HepG2 (cell line): ENCODE data around the gene CD300LF. TPM values are rescaled to one million over a fixed set of nuclear protein-coding genes. Genes with fewer than 3 reads are reported as not detected.

Source experiments
- ARNT2 ChIP-seq: sonication (generic); formaldehyde crosslinking; IDR thresholded peaks from 2 replicates; pipeline ENCODE4 v1.8.0; 2022; ENCODE audit warnings: mild to moderate bottlenecking, low read depth, missing genetic modification reagents, moderate library complexity
- CBX1 ChIP-seq: IDR thresholded peaks from one replicate; pipeline ENCODE4 v1.6.1; 2016; ENCODE audit warnings: antibody characterized with exemption, low read depth
- DMAP1 ChIP-seq: IDR thresholded peaks from 2 replicates; pipeline ENCODE4 v1.6.1; 2016
- GTF2F1 ChIP-seq: fragments of 150-350 bp; IDR thresholded peaks from 2 replicates; pipeline ENCODE4 v1.6.1; 2014; ENCODE audit warnings: low read length
- HNRNPUL1 ChIP-seq: fragments of 200-400 bp; formaldehyde crosslinking; IDR thresholded peaks from 2 replicates; pipeline ENCODE4 v1.6.1; 2017; ENCODE audit warnings: low read depth, mild to moderate bottlenecking, low read length, moderate library complexity
- IKZF1 ChIP-seq: fragments of 450-650 bp; IDR thresholded peaks from 2 replicates; pipeline ENCODE4 v1.7.1; 2016
- KLF16 ChIP-seq, 2 experiments: sonication (generic) in 1 of 2; formaldehyde crosslinking in 1 of 2; IDR thresholded peaks; 2 replicates each; pipeline versions ENCODE4 v1.6.1 to v1.8.0; 2016 to 2023; ENCODE audit warnings: missing genetic modification reagents in 2 of 2, missing compliant biosample characterization in 1 of 2
- NFIB ChIP-seq: sonication (generic); formaldehyde crosslinking; IDR thresholded peaks from 2 replicates; pipeline ENCODE4 v1.9.0; 2021; ENCODE audit warnings: missing genetic modification reagents, mild to moderate bottlenecking, borderline replicate concordance
- NFYC ChIP-seq: IDR thresholded peaks from 2 replicates; pipeline ENCODE4 v1.6.1; 2016; ENCODE audit warnings: missing genetic modification reagents, missing compliant biosample characterization
- SAFB2 ChIP-seq: sonication (generic); formaldehyde crosslinking; IDR thresholded peaks from 2 replicates; pipeline ENCODE4 v1.5.1; 2020; ENCODE audit warnings: missing genetic modification reagents, low read depth, mild to moderate bottlenecking, borderline replicate concordance
- SIX1 ChIP-seq: sonication (generic); formaldehyde crosslinking; IDR thresholded peaks from 2 replicates; pipeline ENCODE4 v1.4.0; 2020; ENCODE audit warnings: missing genetic modification reagents, borderline replicate concordance
- TCF7L2 ChIP-seq: IDR thresholded peaks from 2 replicates; pipeline ENCODE4 v1.6.1; 2011; ENCODE audit warnings: mild to moderate bottlenecking, low read depth, low read length, moderate library complexity
- ZC3H13 ChIP-seq: sonication (generic); formaldehyde crosslinking; IDR thresholded peaks from 2 replicates; pipeline ENCODE4 v1.8.1; 2023; ENCODE audit warnings: mild to moderate bottlenecking, missing genetic modification reagents, moderate library complexity
- ZFP36L1 ChIP-seq: sonication (generic); formaldehyde crosslinking; IDR thresholded peaks from 2 replicates; pipeline ENCODE4 v1.8.0; 2022; ENCODE audit warnings: mild to moderate bottlenecking, missing genetic modification reagents, moderate library complexity
- ZNF562 ChIP-seq: sonication (generic); formaldehyde crosslinking; IDR thresholded peaks from 2 replicates; pipeline ENCODE4 v1.8.0; 2022; ENCODE audit warnings: missing genetic modification reagents, borderline replicate concordance
- ZNF629 ChIP-seq: sonication (generic); formaldehyde crosslinking; conservative IDR thresholded peaks from 2 replicates; pipeline ENCODE4 v1.5.0; 2020; ENCODE audit warnings: missing genetic modification reagents
- ZNF670 ChIP-seq: sonication (generic); formaldehyde crosslinking; IDR thresholded peaks from 2 replicates; pipeline ENCODE4 v1.8.0; 2022; ENCODE audit warnings: mild to moderate bottlenecking, missing genetic modification reagents, borderline replicate concordance
- ZNF766 ChIP-seq: sonication (generic); formaldehyde crosslinking; IDR thresholded peaks from 2 replicates; pipeline ENCODE4 v1.5.0; 2020; ENCODE audit warnings: missing genetic modification reagents, borderline replicate concordance
- ZNF775 ChIP-seq: sonication (generic); formaldehyde crosslinking; IDR thresholded peaks from 2 replicates; pipeline ENCODE4 v1.4.0; 2020; ENCODE audit warnings: missing genetic modification reagents, mild to moderate bottlenecking, moderate library complexity, borderline replicate concordance
- polyA plus RNA-seq, 8 experiments: library from polyadenylated mRNA; depleted of rRNA in 3 of 8; stranded (reverse) in 7 of 8; unstranded in 1 of 8; fragments of >200 nt; fragmentation: Illumina TruSeq in 4 of 8; extraction: Trizol in 4 of 8; gene quantifications; 2 replicates each; pipeline versions ENCODE4 v1.2.1 to v1.2.3, GENCODE V29; 2011 to 2016; ENCODE audit warnings: low read depth in 4 of 8, missing spikeins in 1 of 8, mixed read lengths in 1 of 8; ENCODE audit not compliant: insufficient read depth in 1 of 8
- total RNA-seq, 5 experiments: library from RNA; depleted of rRNA; stranded (reverse); fragments of >200 nt; fragmentation: Illumina TruSeq; extraction: Trizol; gene quantifications; 2 replicates each; pipeline ENCODE4 v1.2.3, GENCODE V29; 2016; ENCODE audit warnings: low read depth in 1 of 5
- TF ChIP-seq, protein P1 (sequence below): sonication (generic); formaldehyde crosslinking; IDR thresholded peaks from 2 replicates; pipeline ENCODE4 v1.5.1; 2020; ENCODE audit warnings: mild to moderate bottlenecking, missing genetic modification reagents, borderline replicate concordance
- TF ChIP-seq, protein P2 (sequence below): sonication (generic); formaldehyde crosslinking; IDR thresholded peaks from 2 replicates; pipeline ENCODE4 v1.5.0; 2020; ENCODE audit warnings: mild to moderate bottlenecking, missing genetic modification reagents, borderline replicate concordance
- TF ChIP-seq, protein P3 (sequence below): sonication (generic); formaldehyde crosslinking; IDR thresholded peaks from 2 replicates; pipeline ENCODE4 v1.8.0; 2022; ENCODE audit warnings: missing genetic modification reagents, low read depth, mild to moderate bottlenecking, borderline replicate concordance
- TF ChIP-seq, protein P4 (sequence below): sonication (generic); formaldehyde crosslinking; IDR thresholded peaks from 2 replicates; pipeline ENCODE4; 2020; ENCODE audit warnings: missing genetic modification reagents, mild to moderate bottlenecking, borderline replicate concordance

Gene CD300LF
- total and polyA plus RNA-seq, 2 of the 13 experiments (the other 11 are each of a cell fraction or from before 2014, with no cell fraction given), result not detected

DNA sequence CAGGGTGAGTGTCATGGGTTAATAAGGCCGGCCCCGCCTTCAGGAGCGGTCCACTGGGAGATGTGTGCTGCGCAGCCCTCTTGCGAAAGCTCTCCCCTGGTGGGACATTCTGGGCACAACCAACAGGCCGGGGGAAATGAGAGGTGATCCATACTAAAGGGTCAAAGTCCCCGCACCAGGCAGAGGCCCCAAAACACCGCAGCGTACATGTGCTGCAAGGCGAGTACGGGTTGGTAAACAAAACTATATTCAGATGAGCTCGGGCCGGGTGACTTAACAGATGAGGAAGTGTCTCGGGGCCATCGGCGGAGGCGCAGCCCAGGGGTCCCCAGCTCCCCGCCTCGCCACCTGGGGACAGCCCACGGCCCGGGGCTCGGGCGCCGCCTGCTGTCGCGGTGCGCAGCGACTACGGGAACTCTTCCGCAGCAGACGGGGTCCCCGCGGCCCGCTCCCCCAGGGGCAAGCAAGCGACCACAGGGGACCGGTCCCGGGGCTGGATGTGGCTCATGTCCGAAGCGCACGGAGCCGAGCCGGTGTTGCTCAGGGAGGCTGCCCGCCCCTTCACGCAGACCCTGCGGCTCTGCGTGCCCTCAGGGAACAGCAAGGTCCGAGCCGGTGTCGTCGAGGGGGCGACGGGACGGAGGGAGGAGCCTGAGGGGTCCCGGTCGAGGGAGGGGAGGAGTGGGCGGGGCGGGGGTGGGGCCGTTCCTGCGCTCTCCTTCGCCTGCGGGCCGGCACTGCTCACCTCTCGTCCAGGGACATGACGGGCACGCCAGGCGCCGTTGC lies 24.0 kb upstream of the CD300LF start, which contains the start of gene RAB37 (continued):
- TF ChIP-seq, protein P1, sequence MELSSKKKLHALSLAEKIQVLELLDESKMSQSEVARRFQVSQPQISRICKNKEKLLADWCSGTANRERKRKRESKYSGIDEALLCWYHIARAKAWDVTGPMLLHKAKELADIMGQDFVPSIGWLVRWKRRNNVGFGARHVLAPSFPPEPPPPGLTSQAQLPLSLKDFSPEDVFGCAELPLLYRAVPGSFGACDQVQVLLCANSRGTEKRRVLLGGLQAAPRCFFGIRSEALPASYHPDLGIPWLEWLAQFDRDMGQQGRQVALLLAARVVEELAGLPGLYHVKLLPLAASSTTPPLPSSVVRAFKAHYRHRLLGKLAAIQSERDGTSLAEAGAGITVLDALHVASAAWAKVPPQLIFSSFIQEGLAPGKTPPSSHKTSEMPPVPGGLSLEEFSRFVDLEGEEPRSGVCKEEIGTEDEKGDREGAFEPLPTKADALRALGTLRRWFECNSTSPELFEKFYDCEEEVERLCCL (CRISPR knock-in tag), result no peak
- TF ChIP-seq, protein P2, sequence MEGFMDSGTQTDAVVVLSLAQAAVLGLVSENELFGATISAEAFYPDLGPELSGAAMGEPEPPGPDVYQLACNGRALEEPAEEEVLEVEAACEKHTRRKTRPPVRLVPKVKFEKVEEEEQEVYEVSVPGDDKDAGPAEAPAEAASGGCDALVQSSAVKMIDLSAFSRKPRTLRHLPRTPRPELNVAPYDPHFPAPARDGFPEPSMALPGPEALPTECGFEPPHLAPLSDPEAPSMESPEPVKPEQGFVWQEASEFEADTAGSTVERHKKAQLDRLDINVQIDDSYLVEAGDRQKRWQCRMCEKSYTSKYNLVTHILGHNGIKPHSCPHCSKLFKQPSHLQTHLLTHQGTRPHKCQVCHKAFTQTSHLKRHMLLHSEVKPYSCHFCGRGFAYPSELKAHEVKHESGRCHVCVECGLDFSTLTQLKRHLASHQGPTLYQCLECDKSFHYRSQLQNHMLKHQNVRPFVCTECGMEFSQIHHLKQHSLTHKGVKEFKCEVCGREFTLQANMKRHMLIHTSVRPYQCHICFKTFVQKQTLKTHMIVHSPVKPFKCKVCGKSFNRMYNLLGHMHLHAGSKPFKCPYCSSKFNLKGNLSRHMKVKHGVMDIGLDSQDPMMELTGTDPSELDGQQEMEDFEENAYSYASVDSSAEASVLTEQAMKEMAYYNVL (CRISPR knock-in tag), result peak; percentile 75; the same call in 1 of the 2 replicates
- 0 out of 2 replicates have a peak, but pooled peaks have one; percentile 41 for TF ChIP-seq ZNF670
- no peak for TF ChIP-seq HNRNPUL1
- TF ChIP-seq ZFP36L1, result peak; percentile 87; the same call in 1 of the 2 replicates
- no peak for TF ChIP-seq SAFB2 (CRISPR knock-in tag)
- TF ChIP-seq ZNF562 (CRISPR knock-in tag), result no peak
- peak; percentile 63; the same call in 1 of the 2 replicates for TF ChIP-seq SIX1 (CRISPR knock-in tag)
- peak; percentile 67; the same call in 1 of the 2 replicates for TF ChIP-seq ZNF629
- no peak for TF ChIP-seq ZNF766 (CRISPR knock-in tag)
- TF ChIP-seq ARNT2, result peak; percentile 86
- TF ChIP-seq NFYC, result no peak; the same call in 1 of the 2 replicates
- peak; percentile 81 for TF ChIP-seq CBX1
- no peak for TF ChIP-seq TCF7L2
- no peak for TF ChIP-seq GTF2F1
- no peak for TF ChIP-seq ZC3H13 (CRISPR knock-in tag)
- TF ChIP-seq NFIB (CRISPR knock-in tag), result no peak
- TF ChIP-seq IKZF1, result no peak
- TF ChIP-seq, protein P3, sequence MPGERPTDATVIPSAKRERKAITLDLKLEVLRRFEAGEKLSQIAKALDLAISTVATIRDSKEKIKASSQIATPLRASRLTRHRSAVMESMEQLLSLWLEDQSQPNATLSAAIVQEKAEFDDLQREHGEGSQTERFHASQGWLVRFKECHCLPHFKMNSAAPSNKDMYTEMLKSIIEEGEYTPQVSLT, result no peak
- peak in 1 of 2 experiments; percentile 89; a peak in 3 of 4 replicates for TF ChIP-seq KLF16 (CRISPR knock-in tag; IDR thresholded peaks at IDR 0.05)
- TF ChIP-seq, protein P4, sequence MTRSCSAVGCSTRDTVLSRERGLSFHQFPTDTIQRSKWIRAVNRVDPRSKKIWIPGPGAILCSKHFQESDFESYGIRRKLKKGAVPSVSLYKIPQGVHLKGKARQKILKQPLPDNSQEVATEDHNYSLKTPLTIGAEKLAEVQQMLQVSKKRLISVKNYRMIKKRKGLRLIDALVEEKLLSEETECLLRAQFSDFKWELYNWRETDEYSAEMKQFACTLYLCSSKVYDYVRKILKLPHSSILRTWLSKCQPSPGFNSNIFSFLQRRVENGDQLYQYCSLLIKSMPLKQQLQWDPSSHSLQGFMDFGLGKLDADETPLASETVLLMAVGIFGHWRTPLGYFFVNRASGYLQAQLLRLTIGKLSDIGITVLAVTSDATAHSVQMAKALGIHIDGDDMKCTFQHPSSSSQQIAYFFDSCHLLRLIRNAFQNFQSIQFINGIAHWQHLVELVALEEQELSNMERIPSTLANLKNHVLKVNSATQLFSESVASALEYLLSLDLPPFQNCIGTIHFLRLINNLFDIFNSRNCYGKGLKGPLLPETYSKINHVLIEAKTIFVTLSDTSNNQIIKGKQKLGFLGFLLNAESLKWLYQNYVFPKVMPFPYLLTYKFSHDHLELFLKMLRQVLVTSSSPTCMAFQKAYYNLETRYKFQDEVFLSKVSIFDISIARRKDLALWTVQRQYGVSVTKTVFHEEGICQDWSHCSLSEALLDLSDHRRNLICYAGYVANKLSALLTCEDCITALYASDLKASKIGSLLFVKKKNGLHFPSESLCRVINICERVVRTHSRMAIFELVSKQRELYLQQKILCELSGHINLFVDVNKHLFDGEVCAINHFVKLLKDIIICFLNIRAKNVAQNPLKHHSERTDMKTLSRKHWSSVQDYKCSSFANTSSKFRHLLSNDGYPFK (CRISPR knock-in tag), result peak; percentile 14; the same call in 1 of the 2 replicates
- TF ChIP-seq ZNF775 (CRISPR knock-in tag), result peak; percentile 21; the same call in 1 of the 2 replicates
- TF ChIP-seq DMAP1, result peak; percentile 74; the same call in 1 of the 2 replicates
